ENCODE data around the gene MGAT5.

MGAT5 gene

DNA sequence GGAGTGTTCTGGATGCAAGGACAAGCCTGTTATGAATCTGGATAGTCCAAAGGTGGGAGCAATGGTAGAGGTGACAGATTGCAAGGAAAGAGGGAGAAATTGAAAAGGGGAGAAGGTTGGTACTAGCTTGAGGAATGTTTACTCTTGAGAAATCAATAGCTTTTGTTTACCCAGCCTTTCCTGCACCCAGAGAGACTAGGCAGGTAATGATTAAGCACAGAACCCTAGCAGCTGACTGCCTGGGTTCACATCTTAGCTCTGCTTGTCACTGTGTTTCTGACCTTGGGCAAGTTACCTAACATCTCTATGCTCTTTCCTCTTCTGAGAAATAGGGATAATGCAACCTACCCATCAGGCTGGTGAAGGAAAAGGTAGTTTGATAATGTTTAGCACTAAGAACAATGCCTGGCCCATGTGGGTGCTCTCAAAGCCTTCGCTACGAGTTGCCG lies 178.6 kb downstream of the MGAT5 start:
- DNase-seq, result no peak

DNA sequence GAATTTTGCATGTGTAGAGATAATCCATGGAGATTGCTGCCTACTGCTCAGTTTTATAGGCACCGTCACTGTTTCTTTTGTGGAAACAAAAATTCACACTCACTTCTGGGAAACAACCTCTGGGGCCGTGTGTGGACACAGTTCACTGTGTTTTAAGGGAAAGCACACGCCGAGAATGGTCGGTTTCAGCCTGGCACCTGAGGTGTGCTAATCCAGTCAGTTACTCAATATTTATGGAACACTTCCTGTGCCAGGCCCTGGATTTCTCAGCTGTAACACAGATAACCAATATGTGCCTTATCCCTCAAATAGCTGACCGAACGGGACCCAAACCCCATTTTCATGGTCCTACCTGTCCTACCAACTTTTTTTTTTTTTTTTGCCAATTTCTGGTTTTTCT lies 179.6 kb downstream of the MGAT5 start:
- no peak for DNase-seq

DNA sequence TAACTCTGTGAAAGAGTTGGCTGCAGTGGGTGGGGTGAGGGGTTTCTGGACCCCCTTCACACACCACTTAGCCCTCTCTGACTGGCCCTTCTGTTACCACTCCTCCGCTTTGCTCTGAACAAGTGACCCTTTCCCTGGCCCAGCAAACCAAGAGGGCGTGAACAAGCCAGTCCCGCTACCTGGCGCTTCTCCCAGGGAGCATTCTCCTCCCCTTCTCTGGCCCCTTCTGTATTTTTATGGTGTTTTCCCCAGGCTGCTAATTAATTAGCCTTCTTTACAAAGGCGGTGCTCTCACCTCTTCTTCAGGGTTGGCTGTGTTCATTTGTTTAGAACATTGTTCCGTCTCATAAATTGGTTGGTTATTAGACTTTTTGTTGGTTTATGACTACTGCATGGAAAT lies 180.1 kb downstream of the MGAT5 start:
- no peak for DNase-seq

DNA sequence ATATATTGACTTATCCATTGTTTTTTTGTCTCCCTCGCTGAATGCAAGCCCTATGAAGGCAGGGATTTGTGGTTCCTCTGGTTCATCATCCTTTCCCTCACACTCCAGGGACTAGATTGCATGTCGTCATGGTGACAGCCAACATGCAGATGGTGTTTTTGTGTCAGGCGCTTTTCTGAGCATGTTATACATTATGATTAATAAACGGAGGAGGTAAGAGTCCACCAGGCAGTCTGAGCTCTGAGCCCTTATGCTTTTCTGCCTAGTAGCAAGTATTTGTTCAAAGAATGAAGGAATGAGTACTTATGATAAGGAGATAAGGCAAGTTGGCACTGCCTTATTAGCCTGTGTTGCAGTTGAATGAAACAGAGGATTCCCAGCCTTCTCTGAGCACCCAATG lies 181.6 kb downstream of the MGAT5 start:
- no peak for DNase-seq

DNA sequence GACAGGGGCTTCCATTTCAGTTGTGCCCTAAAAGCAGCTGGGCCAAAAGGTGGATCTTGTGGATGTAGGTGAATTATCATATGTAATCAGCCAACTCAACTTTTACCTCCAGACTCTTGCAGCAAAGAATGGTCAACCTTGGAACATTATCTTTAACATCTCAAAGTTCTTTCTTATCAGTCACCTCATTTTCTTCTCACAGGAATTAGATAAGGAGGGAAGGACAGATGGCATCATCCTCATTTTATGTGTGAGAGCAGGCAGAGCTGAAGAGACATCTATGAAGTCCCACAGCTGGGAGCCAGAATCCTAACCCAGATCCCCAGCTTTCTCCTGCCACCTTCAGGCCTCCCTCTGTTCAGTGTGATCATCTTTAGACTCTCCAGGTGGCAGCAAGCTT lies 182.1 kb downstream of the MGAT5 start:
- DNase-seq, result no peak

DNA sequence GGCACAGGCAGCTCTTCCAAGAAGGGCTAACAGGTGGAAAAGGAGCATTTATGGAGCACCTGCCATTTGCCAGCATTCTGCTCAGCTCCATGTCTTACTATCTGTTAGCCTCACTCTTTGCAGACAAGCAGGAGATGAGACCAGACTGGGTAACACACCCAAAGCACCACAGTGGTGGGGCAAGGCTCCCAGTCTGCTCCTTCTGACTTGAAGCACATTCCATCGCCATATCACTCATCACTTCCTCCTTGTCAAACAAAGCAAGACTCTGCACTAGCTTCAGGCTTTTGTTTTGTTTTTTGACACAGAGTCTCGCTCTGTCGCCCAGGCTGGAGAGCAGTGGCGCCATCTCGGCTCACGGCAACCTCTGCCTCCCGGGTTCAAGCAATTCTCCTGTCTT lies 182.8 kb downstream of the MGAT5 start:
- no peak for DNase-seq

DNA sequence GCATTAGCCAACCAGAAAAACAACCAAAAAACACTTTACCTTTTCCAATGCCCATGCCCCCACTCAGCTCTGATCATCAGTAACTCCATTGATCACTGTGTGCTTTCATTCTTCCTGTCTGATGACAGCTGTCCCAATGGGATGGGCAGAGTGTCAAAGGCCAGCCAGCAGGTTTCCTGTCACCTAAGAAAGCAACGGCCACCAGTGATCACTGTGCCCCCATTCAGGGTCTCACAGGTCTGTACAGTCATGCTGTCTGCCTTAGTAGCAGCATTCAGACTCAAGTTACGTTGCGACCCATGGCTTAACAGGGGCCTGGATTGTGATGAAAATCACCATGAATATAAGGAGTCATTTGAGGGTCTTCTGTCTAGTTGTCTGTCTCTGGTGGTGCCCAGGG lies 184.5 kb downstream of the MGAT5 start:
- no peak for DNase-seq

DNA sequence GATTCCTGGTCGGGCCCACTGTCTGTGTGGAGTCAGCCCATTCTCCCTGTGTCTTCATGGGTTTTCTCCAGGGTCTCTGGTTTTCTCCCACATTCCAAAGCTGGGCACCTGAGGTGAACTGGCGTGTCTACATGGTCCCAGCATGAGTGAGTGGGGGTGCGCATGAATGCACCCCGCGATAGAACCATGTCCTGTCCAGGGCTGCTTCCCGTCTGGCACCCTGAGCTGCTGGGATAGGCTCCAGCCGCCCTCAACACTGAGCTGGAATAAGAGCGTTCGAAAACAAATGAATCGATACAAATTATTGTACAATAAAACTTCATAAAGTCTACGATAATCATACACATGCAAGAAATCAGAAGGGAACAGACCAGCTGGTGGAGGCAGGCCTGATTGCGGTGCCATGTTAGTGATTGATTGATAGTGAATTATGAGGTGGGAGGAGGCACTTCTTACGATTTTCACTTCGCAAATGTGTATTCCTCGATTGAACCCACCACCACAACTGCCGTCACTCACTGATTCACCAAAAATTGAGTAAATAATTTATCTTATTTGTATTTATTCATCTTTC lies 186.6 kb downstream of the MGAT5 start:
- no peak for DNase-seq

DNA sequence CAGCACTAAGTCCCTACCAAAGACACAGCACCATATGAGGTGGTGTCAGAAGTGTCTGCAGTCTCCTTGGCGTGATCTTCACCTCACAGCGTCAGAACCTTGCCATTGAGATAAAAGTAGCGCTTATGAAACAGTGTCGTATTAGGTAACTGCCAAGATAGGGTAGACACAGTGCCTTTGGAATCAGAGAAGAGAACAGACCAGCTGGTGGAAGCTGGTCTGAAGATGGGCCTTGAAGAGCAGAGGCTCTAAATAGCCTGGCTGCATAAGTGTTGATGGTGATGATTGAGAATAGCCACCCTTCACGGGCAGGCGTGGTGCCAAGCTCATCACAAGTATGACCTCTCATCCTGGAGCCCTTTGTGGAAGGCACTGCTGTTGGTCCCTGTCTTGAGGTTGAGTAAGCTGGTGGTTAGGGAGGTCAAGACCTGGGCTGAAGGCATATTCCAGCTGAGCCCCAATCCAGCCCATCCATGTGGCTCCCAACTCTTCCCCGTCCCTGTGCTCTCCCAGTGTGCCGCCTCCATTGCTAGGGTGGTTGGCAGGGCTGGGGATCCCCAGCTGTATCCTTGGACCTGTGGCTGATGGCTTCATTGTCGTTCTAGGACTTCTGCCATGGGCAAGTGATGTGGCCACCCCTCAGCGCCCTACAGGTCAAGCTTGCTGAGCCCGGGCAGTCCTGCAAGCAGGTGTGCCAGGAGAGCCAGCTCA lies 187.4 kb downstream of the MGAT5 start:
- DNase-seq, result no peak

DNA sequence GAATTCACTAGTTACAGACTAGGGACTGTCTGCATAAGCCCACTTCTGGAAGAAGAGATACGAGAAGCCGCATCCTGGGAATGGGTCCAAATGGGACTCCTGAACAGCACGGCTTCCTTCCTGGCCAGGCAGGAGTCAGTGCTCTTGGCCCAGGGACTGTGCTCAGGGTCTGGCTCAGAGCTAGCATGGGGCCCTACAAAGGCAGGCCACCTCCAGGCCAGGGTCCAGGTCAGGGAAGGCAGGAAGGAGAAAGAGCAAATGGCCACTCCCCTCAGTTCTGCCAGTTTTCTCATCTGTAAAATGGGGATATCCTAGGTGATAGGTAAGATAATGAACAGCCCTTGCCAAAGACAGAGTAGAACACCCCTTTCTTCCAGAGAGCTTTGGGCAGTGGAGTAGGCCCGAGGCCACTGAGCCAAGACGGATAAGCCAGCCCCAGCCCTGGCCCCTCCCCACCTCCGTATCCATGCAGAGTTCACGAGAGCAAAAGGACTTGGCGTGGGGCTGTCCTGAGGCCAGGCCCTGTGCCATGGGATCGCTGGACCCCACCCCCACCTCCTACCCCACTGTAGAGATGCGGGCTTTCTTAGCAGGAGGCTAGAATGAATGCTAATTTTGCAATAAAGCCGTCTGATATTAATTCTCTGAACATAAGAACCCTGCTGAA lies 190.1 kb downstream of the MGAT5 start:
- no peak for DNase-seq

DNA sequence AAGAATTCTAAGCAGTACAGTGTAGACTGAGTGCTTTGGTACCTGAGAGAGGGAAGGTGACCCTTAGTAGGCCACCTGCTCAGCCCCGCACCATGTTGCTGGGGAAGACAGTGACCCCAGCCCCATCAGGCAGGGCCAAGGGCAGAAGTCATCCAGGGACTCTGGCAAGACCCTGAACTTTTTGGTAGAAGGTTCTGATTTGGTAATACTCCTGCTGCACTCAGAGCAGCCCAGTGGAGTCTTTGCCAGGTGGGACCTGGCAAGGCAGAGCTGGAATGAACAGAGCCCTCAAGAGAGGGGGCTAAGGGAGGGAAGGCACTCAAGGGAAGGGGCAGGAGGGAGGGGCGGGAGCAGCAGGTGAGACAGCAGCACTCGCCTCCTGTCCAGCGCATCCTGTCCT lies 191.2 kb downstream of the MGAT5 start:
- no peak for DNase-seq

DNA sequence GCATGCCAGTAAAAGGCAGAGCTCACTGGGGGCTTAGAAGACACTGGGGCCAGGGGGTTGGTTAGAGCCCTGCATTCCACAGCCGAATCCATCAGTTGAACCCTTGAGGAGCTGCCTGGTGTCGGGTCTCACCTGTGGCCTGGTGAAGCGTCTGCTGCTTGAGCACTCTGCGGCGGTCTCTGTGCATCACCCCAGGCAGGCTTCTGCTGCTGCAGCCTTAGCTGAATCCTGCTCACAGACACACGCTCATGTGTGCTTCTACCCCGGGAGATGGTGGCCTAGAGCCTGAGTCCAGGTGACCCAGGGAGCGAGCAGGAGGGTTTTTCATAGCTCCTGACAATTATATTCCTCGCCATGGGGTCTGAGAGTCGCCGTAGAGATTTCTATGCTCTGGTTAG lies 192.1 kb downstream of the MGAT5 start:
- DNase-seq, result no peak

DNA sequence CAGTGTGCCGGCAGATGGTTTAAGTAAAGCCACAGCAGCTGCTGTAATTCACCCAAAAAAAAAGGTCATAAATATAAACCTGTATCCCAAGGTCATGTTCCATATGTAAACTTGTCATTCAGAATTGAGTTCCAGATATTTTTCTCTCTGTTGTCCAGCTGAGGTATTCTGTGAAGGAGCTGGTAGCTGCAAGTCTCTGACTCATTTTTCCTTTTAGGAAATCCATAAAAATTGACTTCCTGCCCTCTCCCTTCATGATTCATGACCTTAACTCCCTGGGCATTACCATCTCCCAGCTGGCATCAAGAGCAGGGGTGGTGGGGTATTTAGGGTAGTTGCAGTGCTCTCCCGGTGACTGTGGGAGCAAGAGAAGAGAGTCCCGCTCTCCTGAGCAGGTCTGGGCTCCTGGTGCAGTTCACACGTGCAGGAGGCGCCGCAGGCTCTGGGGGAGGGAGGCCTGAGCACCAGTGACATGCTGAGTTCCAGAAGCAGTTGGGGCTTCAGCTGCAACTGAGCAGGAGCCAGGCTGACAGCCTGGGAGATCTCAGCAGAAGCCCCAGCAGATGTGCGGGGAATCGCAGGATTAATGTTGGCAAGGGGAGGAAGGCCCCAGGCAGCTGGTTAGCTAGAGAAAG lies 192.6 kb downstream of the MGAT5 start:
- DNase-seq, result no peak

DNA sequence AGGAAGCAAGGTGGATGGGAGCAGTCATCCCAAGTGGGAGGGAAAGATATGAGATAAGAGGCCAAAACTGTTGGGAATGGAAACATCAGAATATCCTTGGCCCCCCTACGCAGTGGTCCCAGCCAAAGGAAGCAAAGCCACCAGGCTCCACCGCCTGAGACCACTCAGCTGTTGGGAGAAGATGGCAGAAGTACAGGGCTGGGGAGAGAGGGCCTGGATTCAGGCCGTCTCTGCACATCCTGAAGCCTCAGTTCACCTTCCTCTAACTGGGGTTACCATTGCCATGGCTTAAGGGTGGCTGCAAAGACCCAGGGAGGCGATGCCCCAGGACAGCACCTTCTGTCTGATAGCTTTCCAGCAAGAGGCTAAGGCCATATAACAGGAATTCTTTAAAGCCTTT lies 193.8 kb downstream of the MGAT5 start:
- no peak for DNase-seq

DNA sequence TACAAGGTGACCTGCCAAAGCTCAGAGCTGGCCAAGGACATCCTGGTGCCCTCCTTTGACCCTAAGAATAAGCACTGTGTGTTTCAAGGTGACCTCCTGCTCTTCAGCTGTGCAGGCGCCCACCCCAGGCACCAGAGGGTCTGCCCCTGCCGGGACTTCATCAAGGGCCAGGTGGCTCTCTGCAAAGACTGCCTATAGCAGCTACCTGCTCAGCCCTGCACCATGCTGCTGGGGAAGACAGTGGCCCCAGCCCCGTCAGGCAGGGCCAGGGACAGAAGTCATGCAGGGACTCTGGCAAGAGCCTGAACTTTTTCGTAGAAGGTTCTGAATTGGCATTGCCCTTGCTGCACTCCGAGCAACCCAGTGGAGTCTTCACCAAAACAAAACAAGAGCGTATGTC lies 194.8 kb downstream of the MGAT5 start:
- DNase-seq, result no peak

DNA sequence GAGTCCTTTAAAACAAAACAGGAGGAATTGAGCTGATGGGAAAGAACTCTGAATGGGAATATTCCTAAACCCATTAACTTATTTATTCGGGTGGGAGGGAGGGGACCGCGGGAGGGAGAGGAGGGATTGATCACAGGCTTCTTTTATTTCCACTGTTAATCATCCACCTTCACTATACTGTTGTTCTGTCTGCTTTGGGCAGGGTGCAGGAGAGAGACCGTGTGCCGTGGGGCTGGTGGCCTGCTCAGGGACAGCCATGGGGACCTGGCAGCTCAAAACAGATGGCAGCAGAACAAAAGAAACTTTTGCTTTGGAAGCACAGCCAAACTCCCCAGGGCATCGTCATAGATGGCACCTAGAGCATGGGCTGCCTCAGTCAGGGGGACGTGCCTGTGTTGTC lies 195.3 kb downstream of the MGAT5 start:
- DNase-seq, result no peak

DNA sequence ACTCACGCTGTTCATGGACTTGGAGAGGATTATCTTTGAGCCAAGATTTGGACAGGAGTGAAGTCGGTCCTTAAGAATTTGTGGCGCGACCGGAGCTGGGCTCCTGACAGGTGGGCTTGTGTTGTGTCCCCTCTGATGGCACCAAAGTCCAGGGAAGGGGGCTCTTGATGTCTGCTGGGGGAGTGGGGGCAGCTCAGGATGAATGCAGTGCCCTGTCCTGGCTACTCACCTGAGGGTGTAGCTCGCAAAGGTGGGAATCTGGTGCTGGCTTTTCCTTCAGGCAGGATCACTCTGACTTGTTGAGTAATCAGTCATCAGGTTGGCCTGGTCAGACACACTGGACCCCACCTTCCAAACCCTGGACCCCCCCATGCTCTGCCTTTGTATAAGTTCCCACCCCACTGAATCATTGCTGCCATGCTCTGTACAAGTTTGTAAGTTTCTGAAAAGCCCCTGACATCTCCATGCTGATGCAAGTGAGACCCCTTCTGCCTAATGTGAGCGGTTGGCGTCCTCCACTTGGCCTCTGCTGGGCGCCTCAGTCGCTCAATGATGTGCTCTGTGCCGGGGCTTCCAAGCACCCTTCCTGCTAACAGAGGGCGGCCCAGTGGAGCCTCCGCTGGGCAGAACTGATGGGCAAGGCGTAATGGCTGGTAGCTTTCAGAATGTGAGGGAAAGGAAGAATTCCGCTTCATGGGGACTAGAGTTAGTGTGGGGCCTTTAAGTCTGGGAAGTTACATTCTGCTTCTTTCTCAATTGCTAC lies 196.1 kb downstream of the MGAT5 start:
- DNase-seq, result no peak

DNA sequence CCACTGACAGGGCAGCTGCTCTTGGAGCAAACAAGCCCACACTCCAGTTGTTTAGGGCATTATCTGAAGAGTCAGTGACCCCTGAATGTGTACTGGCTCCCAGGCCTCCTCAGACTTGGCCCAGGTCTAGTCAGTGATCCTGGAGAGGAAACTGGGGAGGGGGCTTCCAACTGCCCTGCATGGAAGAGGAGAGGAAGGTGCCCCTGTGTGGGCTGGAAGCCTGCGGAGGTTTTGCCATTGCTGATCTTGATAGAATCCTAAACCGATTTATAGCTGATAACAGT lies 197.4 kb downstream of the MGAT5 start:
- DNase-seq, result no peak

DNA sequence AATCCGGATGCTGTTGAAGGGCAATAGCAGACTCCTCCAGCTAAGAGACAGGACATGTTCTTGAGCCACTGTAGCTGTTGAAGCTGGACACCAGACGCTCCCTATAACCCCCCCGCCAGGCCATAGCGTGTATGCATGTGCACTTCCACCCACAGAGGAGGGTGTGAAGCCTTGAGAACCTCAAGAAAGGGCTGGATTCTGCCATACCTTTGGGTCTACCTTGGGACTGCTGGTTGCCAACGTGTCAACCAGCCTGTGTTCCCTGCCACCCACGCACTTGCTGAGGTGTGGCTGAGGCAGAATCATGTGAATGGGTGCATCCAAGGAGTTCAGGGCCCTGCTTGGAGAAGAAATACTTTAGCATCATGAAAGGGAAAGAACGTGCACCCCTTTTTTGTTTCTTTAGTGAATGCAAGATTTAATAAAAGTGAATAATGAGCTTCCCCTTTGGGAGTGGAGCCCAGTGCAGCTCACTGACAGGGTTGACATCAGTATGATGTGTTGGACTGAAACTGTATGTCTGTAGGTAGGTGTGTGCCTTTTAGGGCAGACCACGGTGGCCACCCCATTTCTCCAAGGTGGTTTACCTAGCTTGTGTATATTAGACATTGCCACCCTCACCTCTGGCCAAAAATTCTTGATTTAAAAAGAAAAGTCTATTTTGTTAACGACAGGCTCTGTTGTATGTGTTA lies 198.3 kb downstream of the MGAT5 start:
- no peak for DNase-seq

DNA sequence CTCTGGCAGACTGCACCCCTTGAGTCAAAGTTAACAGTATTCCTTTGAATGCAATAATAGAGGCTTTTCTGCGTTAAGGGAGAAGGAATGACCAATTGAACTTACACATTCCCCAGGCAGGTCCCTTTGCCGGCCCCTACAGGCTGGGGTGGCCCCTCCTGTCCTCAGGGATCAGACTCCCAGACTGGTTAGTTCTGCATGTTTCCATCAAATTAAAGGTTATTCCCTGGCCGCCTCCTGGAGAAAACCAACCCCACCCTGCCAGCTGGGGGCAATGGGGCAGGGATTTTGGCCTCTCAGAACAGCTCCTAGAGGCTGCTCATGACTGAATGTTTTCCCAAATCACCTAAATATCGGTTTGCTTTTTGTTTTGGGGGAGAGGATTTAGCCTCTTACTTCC lies 199.6 kb downstream of the MGAT5 start:
- DNase-seq, result no peak

DNA sequence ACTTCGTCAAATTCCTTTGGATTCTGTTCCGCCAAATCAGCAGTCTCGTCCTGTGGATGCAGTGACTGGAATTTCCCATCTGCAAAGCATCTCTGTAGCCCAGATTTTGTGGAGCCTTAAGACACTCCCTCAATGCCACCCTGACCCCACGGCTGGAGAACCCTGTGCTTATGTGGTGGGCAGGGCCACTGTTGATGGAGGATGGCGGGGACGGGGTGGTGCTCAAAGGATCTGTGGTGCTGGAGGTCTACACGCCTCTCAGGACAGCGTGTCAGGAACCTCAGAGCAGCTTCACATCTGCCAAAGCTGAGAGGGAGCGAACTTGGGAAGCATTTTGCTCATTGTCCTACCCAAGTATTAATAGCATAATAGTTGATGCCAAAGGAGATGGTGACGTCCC lies 200.1 kb downstream of the MGAT5 start:
- DNase-seq, result no peak

DNA sequence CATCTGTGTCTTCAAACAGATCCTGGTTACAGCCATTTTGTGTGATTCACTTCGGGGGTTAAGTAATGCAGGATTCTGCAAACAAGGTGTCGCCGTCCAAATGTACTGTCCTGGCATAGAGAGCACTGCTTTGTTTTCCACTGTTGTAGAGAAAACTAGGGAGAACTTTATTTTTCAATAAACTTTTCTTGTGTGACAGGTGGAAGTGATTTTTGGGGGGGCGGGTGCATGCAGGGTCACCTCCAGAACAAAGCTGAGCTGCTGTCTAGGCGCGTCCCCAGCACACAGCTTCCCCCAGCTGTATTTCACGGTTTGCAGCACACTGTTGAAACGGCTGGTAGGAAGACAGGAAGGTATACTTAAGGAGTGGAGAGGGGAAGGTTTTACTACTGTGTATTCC lies 200.6 kb downstream of the MGAT5 start:
- DNase-seq, result no peak

DNA sequence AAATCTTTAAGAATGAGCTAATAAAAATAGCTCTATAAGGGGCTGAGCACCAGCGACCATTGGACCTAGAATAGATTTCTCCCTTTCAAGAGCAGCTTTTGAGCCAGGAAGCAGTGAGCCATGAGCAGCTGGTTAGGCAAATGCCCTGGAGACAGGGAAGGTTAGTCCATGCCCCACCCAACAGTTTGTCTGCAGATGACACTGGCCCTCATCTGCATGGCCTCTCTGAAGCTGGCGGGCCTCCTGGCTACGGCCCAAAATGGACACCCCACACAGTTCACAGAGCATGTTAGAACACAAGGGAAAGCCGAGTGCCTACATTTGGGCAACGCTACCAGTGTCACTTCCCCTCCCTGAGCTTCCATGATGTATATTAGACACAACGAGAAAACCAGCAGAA lies 201.1 kb downstream of the MGAT5 start:
- DNase-seq, result no peak
